Measurements from ENCODE around the gene VAT1L.

DNA sequence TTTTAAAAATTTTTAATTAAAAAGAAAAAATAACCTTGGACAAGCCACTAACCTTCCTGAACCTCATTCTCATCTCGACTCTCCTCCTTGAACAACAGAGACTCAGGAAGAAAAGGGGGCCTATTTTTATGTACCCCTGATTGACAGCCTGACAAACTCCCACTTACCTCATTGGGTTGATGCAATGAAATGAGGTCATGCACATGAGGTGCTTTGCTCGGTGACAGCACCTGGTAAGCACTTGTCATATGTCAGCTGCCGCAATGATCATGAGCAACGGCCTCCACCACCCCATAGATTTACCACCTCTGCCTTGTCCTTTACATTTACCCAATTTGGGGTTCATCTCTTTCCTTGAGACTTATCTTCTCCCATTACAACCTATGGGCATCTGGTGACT, 167.9 kb downstream of the VAT1L start:
- no peak for TF ChIP-seq CREB1 (IDR thresholded peaks at IDR 0.05; ENCODE audit: low read depth)
- no peak for TF ChIP-seq RAD21 (IDR thresholded peaks at IDR 0.05; ENCODE audit: low read depth)
- TF ChIP-seq EP300 (IDR thresholded peaks at IDR 0.05; ENCODE audit: borderline replicate concordance): no peak
- no peak for TF ChIP-seq CEBPB (IDR thresholded peaks at IDR 0.05)
- no peak for TF ChIP-seq ZBTB7A (IDR thresholded peaks at IDR 0.05; ENCODE audit: low read depth)
- TF ChIP-seq TAF1 (IDR thresholded peaks at IDR 0.05; ENCODE audit: low read depth): no peak
- TF ChIP-seq FOXM1 (IDR thresholded peaks at IDR 0.05; ENCODE audit: borderline replicate concordance, low read depth): no peak
